Erythroblast (primary cell): Measurements from ENCODE around the gene DHH.
A peak's percentile ranks its signal among the peaks of the same experiment; 100 is the strongest.
"Not testable (repeated sequence)": the region's sequence is repeated elsewhere in the genome, so short reads cannot be mapped to it uniquely, and the experiment has no call there.

Experiments
- DNase-seq, 2 experiments: peaks; one replicate each; lab custom pipeline; 2025; lab: John Stamatoyannopoulos, UW
- GATA1 ChIP-seq: IDR thresholded peaks from 2 replicates; pipeline ENCODE4 v1.6.1; 2011; ENCODE audit warnings: low read depth, mild to moderate bottlenecking, control low read depth, low read length, moderate library complexity
- POLR2A ChIP-seq: IDR thresholded peaks from 2 replicates; pipeline ENCODE4 v1.6.1; 2011; ENCODE audit warnings: mild to moderate bottlenecking, low read length

DHH gene

GRCh38 chr12:49069507-49070346, 24.9 kb downstream of the DHH start, which contains the start of gene RHEBL1:
TSS of gene RHEBL1 (minus strand) at chr12:49069979. CDS start at chr12:49069785, 194 bp downstream.
- peak; percentile 99 for DNase-seq
- TF ChIP-seq GATA1 (no peak), POLR2A (peak; percentile 70)

- TF ChIP-seq GATA1 (no peak), POLR2A (no peak)
- peak in 1 of 2 experiments; percentile 32 for DNase-seq
These were observed 25.6 kb downstream of the DHH start for GRCh38 chr12:49068879-49069506.

GRCh38 chr12:49066120-49066519, 28.5 kb downstream of the DHH start:
- no peak for DNase-seq
- TF ChIP-seq GATA1 (no peak), POLR2A (no peak)

- no peak for DNase-seq
- no peak for TF ChIP-seq POLR2A
- TF ChIP-seq GATA1, result no peak
These were observed 29.8 kb downstream of the DHH start for GRCh38 chr12:49064767-49065152.

GRCh38 chr12:49061916-49062315, 32.7 kb downstream of the DHH start:
- not testable (repeated sequence) for DNase-seq

GRCh38 chr12:49061157-49061650, 33.4 kb downstream of the DHH start:
- TF ChIP-seq GATA1, result no peak
- DNase-seq, result no peak

- DNase-seq, result peak; percentile 97
- TF ChIP-seq POLR2A, result peak; percentile 80
- TF ChIP-seq GATA1, result no peak
These were observed 34.1 kb downstream of the DHH start, which contains the start of gene KMT2D for GRCh38 chr12:49060237-49061156. TSS of gene KMT2D (minus strand) at chr12:49060794. CDS start at chr12:49055324, 5,470 bp downstream.

GRCh38 chr12:49059299-49060171, 35.1 kb downstream of the DHH start:
- TF ChIP-seq GATA1 (no peak), POLR2A (peak; percentile 67)
- DNase-seq, result peak; percentile 62 to 74

GRCh38 chr12:49059045-49059298, 35.6 kb downstream of the DHH start:
- TF ChIP-seq GATA1 (no peak), POLR2A (no peak)
- peak in 1 of 2 experiments; percentile 53 for DNase-seq

- peak; percentile 25 to 36 for DNase-seq
These were observed 36.1 kb downstream of the DHH start for GRCh38 chr12:49058366-49059044.

GRCh38 chr12:49057888-49058287, 36.7 kb downstream of the DHH start:
- DNase-seq, result peak in 1 of 2 experiments; percentile 36
- TF ChIP-seq POLR2A, result no peak
- no peak for TF ChIP-seq GATA1

More at GRCh38 chr12:49058366-49059044, 36.1 kb downstream of the DHH start:
- TF ChIP-seq POLR2A, result no peak
- TF ChIP-seq GATA1, result no peak

- peak; percentile 68 to 73 for DNase-seq
These were observed 38.4 kb downstream of the DHH start for GRCh38 chr12:49055978-49056754.

GRCh38 chr12:49055092-49055491, 39.5 kb downstream of the DHH start:
- DNase-seq, result no peak
- no peak for TF ChIP-seq POLR2A
- no peak for TF ChIP-seq GATA1

More at GRCh38 chr12:49055978-49056754, 38.4 kb downstream of the DHH start:
- TF ChIP-seq GATA1, result no peak
- TF ChIP-seq POLR2A, result no peak
